Measurements from ENCODE around the gene COA7. TPM values are rescaled to one million over a fixed set of nuclear protein-coding genes. Genes with fewer than 3 reads are reported as not detected.

COA7 gene
- total RNA-seq, 1 experiment from 2014 or later: 13.0 TPM

GRCh38 chr1:52640697-52641096 is 57.5 kb downstream of the COA7 start:
- no peak overlapping the region for H3K4me2 ChIP-seq (ENCODE audit: low read length)
- H3K9ac ChIP-seq (ENCODE audit: low read length): no peak overlapping the region
- no peak for TF ChIP-seq EZH2phosphoT487 (IDR thresholded peaks at IDR 0.05; ENCODE audit: borderline replicate concordance, low read length)
- no peak for TF ChIP-seq EZH2 (IDR thresholded peaks at IDR 0.05; ENCODE audit: low read length, unreplicated experiment)
- TF ChIP-seq CTCF (conservative IDR thresholded peaks at IDR 0.05; ENCODE audit: low read depth, low read length): no peak
- DNase-seq: no peak
- BruUV-seq (replicated peaks): no TSS peak
- no peaks in the 10 kb centered on the region for H4K20me1 ChIP-seq (ENCODE audit: low read length)
- no peaks in the 10 kb centered on the region for H3K4me1 ChIP-seq (ENCODE audit: insufficient read depth, low read length)
- CTCF ChIA-PET: no interaction called here
- H3K79me2 ChIP-seq (ENCODE audit: low read length): no peaks in the 10 kb centered on the region
- no peaks in the 10 kb centered on the region for H3K27me3 ChIP-seq (ENCODE audit: low read length)
- no peaks in the 10 kb centered on the region for H3K36me3 ChIP-seq (ENCODE audit: low read depth, low read length)
- no peak overlapping the region for H3K27ac ChIP-seq (ENCODE audit: low read length)
- no peak overlapping the region for H2AFZ ChIP-seq (ENCODE audit: low read length)
- H3K9me2 ChIP-seq (replicated peaks; ENCODE audit: low read length): no peaks in the 10 kb centered on the region
- POLR2A ChIA-PET (ENCODE audit: unreplicated experiment): no interaction called here
- no peaks in the 10 kb centered on the region for H3K9me3 ChIP-seq (ENCODE audit: low read length)
- H3F3A ChIP-seq (ENCODE audit: low read length, unreplicated experiment): no peaks in the 10 kb centered on the region
- H3K4me3 ChIP-seq (ENCODE audit: low read length): no peak overlapping the region
- intact Hi-C loops (cut with micrococcal nuclease): no loop called here
- ATAC-seq: no peak

DNA sequence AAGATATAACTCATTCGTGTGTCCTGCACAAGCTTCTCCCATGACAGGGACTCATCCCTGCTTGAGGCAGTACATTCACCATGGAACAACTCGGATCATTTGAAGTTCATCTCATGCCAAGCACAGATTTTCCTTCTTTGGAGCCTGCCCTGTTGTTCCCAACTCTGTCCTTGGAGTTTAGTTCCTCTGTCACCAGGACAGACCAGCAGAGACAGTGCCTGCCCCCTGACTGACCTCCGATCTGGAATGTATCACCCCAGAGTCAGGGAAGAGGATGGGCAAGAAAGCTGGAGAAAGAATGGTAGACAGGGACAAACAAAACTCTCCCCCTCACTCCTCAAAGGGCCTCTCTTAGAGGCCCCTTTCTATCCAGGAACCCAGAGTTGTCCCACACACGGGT is 60.2 kb downstream of the COA7 start:
- TF ChIP-seq EZH2 (IDR thresholded peaks at IDR 0.05; ENCODE audit: low read length, unreplicated experiment) (no peak), EZH2phosphoT487 (IDR thresholded peaks at IDR 0.05; ENCODE audit: borderline replicate concordance, low read length) (no peak), CTCF (conservative IDR thresholded peaks at IDR 0.05; ENCODE audit: low read depth, low read length) (no peak)
- no peak for DNase-seq
- no peaks in the 10 kb centered on the region for H3F3A ChIP-seq (ENCODE audit: low read length, unreplicated experiment)
- H3K36me3 ChIP-seq (ENCODE audit: low read depth, low read length): no peaks in the 10 kb centered on the region
- H3K9me3 ChIP-seq (ENCODE audit: low read length): no peaks in the 10 kb centered on the region
- 0 out of 2 replicates have a peak, but pooled peaks cover 8% of the 10 kb centered on the region for H3K27me3 ChIP-seq (ENCODE audit: low read length)
- H3K4me3 ChIP-seq (ENCODE audit: low read length): no peak overlapping the region
- intact Hi-C loops (cut with micrococcal nuclease): no loop called here
- no peak for ATAC-seq
- no peaks in the 10 kb centered on the region for H3K4me1 ChIP-seq (ENCODE audit: insufficient read depth, low read length)
- no peak overlapping the region for H3K9ac ChIP-seq (ENCODE audit: low read length)
- no peak overlapping the region for H3K4me2 ChIP-seq (ENCODE audit: low read length)
- BruUV-seq (replicated peaks): no TSS peak
- no peaks in the 10 kb centered on the region for H4K20me1 ChIP-seq (ENCODE audit: low read length)
- H3K9me2 ChIP-seq (replicated peaks; ENCODE audit: low read length): no peaks in the 10 kb centered on the region
- no peak overlapping the region for H3K27ac ChIP-seq (ENCODE audit: low read length)
- H3K79me2 ChIP-seq (ENCODE audit: low read length): no peaks in the 10 kb centered on the region
- POLR2A ChIA-PET (ENCODE audit: unreplicated experiment): no interaction called here
- H2AFZ ChIP-seq (ENCODE audit: low read length): no peak overlapping the region
- CTCF ChIA-PET: no interaction called here

DNA sequence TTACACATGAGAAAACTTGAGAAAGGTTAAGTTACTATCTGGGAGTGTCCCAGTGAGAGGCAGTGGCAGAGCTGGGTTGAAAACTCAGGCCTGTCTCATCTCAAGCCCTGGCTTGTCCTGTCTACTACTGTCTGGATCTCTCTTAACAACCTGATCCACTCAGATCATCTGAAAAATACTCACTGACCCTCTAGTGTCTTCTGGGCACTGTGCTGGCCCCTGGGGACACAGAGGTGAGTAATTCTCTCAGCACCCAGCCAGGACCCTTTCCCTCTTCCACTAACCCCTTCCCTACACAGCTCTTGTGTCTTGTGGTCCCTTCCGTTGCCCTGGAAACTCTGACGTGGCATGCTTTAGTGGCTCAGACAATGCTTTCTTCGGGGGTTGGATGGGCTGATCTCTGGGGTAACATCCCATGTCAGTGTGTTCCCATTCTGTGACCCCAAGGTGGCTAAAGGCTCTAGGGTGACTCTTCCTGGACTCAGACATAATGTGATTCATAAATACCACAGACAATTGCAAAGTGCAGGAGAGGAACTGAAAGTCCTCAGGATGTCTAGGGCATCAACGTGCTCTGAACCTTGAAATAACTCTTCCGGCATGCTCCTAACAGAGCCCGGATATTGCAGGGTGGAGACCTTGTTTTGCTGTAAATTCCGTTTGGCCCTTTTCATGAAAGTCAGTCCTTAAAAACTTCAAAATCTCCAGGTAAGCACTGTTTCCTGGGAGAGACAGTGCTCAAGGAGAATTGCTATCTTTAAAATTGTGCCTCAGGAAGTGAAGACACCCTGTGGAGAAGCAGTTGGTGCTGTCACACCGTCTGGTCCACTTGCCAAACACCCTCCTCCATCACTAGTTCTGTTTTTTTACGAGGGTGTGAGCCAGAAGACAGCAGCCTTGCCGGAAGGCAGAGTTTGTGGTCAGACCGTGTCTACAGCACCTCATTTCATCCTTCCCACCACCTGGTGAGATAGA is 61.1 kb downstream of the COA7 start:
- H3F3A ChIP-seq (ENCODE audit: low read length, unreplicated experiment): no peaks in the 10 kb centered on the region
- TF ChIP-seq CTCF (conservative IDR thresholded peaks at IDR 0.05; ENCODE audit: low read depth, low read length): no peak
- TF ChIP-seq EZH2phosphoT487 (IDR thresholded peaks at IDR 0.05; ENCODE audit: borderline replicate concordance, low read length): no peak
- no peak for TF ChIP-seq EZH2 (IDR thresholded peaks at IDR 0.05; ENCODE audit: low read length, unreplicated experiment)
- no peaks in the 10 kb centered on the region for H3K9me3 ChIP-seq (ENCODE audit: low read length)
- no peaks in the 10 kb centered on the region for H3K4me1 ChIP-seq (ENCODE audit: insufficient read depth, low read length)
- no peak overlapping the region for H3K9ac ChIP-seq (ENCODE audit: low read length)
- H3K79me2 ChIP-seq (ENCODE audit: low read length): no peaks in the 10 kb centered on the region
- no peak overlapping the region for H2AFZ ChIP-seq (ENCODE audit: low read length)
- POLR2A ChIA-PET (ENCODE audit: unreplicated experiment): no interaction called here
- no peak overlapping the region for H3K4me2 ChIP-seq (ENCODE audit: low read length)
- CTCF ChIA-PET: no interaction called here
- intact Hi-C loops (cut with micrococcal nuclease): no loop called here
- H3K9me2 ChIP-seq (replicated peaks; ENCODE audit: low read length): no peaks in the 10 kb centered on the region
- DNase-seq (no peak), ATAC-seq (no peak)
- BruUV-seq (replicated peaks): no TSS peak
- no peak overlapping the region for H3K4me3 ChIP-seq (ENCODE audit: low read length)
- H3K27ac ChIP-seq (ENCODE audit: low read length): no peak overlapping the region
- no peaks in the 10 kb centered on the region for H4K20me1 ChIP-seq (ENCODE audit: low read length)
- 0 out of 2 replicates have a peak, but pooled peaks cover 16% of the 10 kb centered on the region for H3K27me3 ChIP-seq (ENCODE audit: low read length)
- H3K36me3 ChIP-seq (ENCODE audit: low read depth, low read length): no peaks in the 10 kb centered on the region
